Activated gamma-delta T cell treated with anti-CD3 and anti-CD28 coated beads, Interleukin-2, amount 50 U/mL, for 16 hours (primary cell): ENCODE data around the gene RAD51B.

Experiments
- DNase-seq: peaks from one replicate; pipeline ENCODE4 v3.0.0-alpha.2; 2020; ENCODE audit warnings: low read depth

Gene RAD51B

DNA sequence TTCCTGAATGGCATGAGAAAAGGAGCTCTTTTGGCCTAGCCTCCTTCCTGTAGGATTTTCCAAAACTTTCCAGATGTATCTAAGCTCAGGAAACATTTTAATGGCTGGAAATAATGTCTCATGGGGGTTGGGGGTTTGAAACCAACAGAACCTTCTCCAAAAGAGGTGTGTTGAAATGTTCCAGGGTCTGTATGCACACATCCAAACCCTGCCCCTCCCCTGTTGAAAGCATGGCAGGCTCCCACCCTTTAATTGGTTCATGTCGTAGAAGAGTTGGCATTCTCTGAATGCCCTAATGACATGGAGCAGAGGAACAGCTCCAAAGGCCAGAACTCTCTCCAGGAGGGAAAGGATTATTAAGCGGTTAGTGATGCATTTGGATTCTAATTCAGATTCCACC is 620.1 kb downstream of the RAD51B start:
- DNase-seq = no peak

DNA sequence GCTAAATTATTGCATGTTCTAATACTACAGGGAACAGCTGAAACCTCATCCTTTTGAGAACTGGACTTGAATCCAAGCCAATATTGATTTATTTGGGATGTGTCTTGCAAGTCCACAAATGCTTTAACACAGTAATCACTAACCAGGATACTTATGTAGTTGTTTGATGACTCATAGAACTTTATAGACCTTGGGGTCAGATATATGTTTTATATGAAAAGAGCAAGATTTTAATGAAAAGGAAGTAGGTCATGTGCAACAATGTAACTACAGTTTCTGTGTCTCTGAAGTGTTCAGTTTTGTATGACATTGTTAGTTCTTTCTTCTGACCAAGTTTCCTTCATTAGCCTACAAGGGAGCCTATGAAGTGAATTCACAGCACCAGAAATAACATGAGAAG is 621.2 kb downstream of the RAD51B start:
- DNase-seq = no peak

DNA sequence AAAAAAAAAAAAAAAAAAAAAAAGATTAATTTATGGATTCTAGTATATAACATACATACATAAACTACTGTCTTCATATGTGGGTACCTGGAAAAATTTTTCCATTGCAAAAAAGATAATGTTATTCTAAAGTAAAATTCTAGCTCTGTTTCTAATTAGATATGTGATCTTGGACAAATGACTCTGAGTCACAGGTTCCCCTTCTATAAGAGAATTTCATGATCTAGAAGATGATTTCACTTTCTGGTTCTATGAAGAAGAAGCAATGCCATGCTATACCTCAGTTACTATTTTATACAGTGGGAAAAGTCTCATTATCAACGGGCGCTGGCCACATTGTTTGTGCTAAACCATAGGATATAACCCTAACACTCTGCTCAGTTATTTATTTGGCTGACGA is 622.0 kb downstream of the RAD51B start:
- no peak for DNase-seq

DNA sequence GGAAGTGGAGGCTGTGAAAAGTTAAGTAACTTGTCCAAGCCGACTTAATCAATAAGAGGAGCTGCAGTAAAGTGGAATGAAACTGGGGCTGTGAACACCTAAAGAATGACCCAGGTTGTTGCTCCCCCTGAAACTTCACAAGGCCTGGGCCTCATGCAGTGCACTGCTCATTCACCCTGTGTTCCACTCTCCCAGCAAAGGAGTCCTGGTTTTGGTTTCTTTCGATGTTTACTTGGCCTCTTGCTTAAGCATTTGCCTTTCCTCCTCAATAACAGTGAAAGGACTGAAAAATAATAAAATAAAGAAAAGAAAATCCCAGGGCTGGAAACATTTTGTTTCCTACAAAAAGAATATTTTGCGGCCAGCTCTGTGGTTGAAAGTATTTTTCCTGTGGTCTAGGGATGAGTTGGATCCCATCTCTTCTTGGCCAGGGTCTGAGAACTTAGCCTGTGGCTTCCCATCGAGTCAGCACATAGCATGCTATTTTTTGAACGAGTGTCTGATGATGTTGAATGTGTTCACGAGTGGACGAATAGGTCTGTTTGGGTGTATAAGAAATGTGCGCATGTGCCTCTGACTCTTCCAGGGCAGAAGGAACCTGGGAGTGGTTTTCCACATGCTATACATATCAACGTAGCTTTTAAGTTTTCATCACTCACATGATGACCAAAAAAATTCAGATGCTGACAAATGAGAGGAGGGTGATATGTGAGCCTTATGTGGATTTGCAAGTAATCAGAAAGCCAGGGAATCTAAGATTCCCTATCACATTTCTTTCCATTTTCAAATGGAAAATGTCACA is 623.5 kb downstream of the RAD51B start:
- no peak for DNase-seq

DNA sequence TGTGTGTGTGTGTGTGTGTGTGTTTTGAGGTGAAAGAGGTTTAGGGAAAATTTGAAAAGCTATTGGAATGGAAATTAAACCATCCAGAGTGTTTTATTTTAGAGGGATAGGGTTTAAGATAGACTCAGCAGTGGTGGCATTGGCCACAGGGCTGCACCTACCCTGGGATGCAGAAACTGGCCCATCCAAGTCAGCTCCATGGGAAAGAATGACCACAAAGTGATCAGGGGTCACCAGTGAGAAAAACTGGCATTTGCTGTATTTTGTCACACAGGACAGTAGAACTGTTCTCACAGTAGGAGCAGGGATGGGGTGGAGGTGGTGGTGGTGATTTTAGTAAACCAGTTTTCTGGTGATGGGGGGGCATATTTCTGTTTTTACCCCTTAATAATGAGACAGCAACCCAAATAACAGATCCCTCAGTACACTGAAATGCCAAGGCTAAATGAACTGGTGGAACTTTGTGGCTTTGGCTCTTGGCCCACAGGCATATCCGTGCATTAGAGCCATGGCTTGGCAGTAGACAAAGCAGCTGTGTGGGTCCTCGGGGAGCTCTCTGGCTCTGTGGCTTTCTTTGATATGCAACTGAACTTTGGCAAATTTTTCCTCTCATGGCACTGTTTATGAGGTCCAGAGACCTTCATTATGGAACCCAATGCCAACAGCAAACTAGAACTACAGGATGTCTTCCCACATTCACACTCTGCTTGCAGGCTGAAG is 625.0 kb downstream of the RAD51B start:
- no peak for DNase-seq

DNA sequence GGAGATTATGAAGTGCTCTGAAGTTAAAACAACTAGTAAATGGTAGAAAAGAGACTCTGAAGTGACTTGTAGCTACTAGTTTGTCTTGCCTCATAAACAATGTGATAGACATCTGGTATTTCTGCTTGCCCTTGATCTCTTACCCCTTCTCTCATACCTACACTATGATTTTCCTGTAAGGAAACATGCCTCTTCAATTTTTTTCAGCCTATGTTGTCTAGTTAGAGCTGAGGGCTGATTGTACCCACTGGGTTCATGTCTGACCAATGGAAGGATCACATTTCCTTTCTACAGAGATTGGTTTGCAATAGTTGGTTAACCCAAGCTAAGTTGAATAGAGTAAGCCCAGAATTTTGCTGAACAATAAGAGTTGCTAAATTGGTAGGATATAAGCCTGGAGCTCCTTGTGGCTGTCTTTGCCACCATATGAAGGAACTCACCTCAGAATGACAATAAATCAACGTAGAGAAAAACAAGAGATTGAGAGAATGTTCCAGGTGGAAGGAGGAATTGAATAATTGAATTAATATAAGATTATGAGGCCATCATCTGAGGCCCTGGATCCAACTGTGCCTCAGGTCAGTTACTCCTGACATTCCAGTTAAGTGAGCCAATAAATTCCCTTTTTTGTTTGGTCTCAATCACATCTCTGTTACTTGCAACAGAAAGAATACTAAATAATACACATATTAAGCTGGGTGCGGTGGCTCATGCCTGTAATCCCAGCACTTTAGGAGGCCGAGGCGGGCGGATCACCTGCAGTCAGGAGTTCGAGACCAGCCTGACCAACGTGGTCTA is 626.9 kb downstream of the RAD51B start:
- DNase-seq = no peak

DNA sequence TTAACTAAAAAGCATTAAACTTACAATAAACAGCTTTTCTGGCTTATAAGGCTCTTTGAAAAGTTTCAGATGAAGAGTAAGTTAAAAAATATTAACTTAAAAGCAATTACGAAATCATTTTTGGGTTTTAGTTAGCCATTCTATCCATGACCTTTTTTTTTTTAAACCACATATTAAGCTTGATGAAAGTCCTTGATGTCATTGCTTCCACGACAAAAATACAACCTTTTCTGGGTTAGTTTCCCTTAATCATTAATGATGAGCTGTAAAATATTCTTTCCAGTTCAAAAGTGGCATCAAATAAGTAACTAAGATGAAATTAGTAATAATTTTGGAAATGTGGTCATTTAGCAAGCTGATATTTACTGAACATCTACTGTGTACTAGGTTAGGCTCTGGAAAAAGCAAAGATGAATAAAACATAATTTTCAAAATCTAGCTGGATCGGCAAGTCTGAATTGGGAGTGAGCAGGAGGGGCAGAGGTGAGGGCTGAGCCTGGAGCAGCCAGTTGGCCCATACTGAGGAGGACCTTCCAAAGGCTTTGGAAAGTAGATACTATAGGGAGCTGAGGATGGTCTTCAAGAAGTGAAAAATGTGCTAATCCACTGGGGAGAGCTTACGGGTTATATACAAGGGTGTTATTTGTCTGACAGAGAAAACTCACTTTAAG is 628.1 kb downstream of the RAD51B start:
- no peak for DNase-seq

DNA sequence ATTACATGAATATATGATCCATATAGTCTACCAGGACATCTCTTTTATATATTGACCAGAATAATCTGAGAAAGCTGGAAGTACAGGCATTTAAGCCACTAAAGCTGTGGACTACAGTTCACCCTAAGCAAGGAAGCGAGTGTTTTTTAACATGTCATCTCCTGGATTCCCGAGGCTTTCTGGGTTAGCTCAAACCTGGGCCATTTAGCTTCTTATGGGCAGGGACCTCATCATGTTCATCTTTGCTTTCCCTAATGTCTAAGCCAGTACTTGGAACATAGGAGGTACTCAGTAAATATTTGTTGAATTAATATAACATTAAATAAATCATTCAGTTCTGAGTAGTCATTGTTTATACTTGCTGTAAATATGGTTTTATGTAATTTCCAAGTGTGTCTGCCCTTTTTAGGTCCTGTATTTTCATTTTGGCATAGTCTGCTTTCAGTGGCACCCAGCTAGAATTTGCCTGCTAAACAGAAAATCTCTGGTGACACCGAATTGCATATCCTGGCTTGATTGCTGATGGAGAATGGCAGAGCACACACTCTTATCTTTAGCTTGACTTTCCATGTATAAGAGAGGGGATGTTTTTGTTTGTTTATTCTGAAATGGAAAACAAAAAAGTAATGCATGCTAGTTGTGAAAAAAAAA is 628.8 kb downstream of the RAD51B start:
- no peak for DNase-seq

DNA sequence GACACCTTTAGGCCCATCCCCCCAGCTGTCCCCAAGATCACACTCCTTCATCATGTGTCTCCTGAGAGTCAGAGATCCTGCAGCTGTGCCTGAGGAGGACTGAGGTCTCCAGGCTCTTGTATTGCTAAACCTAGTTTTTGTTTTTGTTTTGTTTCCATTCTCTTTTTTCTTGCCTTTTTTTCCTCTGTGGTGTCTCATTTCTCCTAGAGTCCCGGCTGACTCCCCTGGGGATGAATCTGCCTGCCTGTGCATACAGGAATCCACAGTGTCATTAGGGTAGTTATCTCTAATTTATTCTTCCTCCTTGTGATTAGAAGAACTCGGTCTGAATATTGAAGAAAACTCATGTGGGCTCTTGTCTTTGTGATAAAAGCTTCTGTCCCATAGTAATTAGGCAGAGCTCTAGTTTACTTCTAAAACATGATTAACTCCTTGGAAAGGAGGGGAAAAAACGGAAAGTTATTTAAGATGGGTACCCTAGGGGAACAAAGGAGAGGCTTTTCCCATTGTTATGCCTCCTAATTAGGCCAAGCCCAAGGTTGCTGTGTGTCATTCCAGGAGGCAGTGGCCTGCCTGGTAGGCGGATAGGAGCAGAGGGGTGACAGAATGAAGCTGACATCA is 630.1 kb downstream of the RAD51B start:
- DNase-seq = no peak

DNA sequence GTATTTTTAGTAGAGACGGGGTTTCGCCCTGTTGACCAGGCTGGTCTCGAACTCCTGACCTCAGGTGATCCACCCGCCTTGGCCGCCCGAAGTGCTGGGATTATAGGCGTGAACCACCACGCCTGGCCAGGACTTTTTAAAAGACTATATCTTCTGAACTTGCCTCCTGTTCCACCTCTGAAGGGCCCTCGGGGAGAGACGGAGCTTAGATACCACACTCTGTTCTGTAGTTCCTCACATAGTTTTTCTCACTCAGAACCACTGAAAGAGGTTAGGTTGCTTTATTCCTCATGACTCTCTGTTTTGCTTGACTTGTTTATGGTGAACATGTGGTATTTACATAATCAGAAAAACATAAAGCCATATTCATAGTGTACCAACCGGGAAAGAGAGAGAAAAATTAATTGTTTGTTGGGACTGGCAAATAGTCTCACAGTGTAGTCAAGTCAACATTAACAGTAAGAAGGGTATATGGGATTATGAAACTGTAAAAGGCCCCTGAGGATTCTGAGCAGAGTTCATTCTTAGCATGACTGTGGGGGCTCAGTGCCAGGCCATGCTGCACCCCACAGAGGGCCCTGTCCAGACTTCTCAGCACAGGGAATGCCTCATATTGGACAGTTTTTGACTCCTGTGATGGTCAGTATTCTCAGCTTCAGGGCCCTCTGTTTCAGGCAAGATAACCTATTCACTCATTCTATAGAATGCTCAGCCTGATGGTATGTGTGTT is 631.0 kb downstream of the RAD51B start:
- DNase-seq = no peak

DNA sequence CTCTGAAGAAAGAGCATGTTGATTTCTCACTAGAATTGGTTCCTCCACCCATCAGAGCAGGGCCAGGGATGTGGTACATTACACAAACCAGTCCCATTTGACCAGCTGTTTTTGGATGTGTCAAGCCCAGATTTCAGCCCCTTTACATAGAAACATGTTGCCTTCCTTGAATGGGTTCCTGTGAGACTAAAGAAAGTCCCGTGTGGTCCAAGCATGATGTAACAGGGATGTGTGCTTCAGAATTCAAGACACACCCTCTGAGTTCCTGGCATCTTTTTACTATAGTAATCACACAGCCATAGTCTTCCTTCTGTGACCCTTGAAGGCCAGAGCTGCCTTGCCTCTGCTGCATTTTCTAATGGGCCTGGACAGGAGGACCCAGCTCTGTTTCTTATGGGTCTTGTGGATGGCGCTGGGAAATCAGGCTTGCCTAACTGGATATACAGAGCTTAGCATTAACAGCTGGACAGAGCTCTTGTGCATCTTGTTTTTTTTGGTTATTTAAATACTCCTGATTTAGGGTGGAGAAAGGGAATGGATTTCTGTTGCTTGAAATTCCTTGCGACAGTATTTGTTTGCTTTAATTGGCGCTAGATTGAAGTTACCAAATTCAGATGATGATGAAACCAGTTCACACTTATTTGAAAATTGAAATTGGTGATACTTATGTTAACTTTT is 632.3 kb downstream of the RAD51B start:
- DNase-seq = no peak

DNA sequence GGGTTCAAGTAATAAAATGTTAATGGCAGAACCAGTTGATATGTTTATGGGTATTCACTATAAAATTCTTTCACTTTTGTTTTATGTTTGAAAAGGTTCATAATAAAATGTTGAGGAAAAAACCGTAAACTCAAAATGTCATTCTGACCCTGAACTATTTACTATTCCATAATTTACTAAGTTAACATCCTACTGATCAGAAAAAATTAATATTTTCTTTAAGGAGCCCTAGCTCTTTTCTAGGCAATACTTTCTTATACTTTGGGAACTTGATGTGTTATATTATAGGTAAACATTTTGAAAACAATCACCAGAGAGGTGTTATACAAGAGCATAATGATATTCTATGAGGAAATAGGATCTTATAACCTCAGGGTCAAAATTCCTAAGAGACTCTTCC is 638.7 kb downstream of the RAD51B start:
- DNase-seq = no peak

DNA sequence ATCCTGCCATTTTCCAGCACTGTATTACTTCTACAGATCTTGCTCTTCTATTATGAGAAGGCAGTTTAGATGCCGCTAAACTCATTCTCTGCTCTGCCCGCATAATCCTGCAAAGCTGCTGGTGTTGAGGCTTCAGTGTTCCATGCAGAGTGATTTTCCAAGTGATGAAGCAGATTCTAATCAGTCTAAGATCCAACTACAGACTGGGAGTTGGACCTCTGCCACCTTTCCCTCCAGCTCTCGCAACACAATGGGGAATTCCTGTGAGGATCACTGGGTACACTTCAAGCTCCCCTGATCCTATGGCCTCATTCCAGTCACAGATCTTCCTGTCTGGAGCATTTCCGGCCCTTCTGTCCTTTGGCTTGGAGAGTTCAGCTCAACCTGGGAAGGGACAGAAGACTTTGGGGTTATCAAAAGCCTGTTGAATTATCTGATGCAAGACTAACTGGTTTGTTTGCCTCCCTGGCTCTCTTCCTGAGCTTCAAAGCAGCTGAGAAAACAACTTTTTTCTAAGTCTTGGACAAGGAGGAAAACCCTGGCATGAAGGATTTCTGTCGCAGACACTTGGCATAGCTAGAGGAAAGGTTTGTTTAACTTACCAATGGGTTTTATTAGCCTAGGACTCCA is 639.4 kb downstream of the RAD51B start:
- no peak for DNase-seq

DNA sequence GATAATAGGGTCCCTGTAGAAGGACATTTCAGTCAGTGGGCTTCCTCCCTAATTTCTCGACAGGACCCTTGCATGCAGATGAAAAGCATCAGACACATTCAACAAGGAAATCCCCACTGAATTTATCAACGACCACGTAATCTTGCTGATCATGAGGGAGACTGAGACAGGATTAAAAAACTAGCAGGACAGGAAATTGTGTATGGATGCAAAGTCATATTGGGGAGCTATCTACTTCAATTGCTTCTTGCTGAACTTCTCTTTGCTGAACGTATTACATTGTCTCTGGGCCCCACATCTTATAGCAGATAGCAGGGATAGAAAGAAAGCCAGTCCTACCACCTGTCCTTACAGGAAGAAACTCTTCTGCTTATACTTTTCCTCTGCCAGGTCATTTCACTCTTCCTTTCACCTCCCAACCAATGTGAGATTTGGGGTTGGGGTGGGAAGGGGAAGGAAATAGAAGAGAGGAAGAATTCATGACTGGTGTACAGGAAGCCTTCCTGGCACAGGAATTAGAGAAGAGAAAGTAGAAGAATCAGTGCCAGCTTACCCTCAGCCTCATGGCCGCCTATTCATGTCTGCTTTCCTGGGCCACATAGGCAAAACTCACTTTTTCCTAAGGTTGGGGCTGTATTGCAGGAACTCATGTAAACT is 640.0 kb downstream of the RAD51B start:
- DNase-seq = no peak

DNA sequence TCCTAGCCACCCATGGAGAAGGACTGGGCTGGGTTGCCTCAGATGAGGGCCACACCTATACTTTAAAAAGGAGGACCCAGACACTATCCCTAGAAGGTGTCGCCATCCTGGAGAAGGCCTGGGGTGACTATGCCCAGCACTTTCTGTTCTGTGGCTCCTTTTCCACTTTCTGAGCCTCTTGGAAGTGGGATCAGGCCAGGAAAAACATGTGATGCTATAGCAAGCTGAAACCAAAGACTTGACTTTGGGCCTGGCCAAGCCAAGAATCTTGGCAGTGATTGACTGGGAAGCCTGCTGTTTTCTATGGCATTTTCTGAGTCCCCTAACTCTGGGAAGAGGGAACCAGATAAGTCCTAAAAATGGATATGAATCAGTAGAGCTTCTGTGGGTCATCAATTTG is 641.0 kb downstream of the RAD51B start:
- DNase-seq = no peak

DNA sequence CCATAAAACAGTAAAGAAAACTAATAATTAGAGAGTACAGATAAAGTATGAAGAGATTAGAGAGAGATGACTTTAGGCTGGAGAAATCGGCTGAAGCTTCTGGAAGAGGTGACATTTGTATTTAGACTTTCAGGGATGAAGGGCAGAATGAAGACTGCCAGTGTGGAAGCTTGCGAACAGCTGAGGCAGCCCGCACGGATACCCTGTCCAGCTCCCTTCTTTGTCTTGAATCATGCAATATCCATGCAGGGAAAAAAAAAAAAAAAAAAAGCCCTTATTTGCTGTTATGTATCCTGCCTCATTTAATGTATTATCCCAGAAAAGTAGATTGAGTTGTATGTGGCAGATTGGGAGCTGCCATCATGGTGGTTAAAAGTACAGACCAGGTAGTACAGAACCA is 641.5 kb downstream of the RAD51B start:
- DNase-seq = no peak

DNA sequence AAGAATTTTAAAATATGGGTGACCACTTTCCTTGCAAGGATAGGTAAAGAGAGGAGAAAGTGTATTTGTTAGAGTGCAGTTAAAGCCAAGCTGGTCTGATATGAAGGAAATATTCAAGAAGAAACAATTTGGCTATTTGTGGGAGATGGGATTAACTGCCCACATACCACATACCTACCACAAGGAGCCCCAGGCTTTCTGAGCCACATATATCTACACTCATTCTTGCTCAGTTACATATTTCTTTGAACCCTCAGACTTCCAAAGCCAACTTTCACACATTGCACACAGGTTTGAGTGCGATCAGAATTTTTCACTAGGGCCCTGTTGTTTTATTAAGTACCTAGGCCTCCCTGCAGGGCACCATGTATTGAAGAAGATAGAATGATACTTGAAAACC is 643.1 kb downstream of the RAD51B start:
- DNase-seq = no peak

DNA sequence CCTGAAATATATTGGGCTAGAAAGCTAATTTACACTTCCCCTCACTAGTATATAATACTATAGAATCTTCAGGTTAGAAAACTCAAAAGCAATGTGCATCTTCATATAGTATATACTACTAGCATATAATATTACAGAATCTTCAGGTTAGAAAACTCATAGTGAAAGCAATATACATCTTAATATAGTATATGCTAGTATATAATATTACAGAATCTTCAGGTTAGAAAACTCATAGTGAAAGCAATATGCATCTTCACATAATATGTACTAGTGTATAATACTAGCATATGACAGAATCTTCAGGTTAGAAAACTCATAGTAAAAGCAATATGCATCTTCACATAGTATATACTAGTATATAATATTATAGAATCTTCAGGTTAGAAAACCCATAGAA is 643.7 kb downstream of the RAD51B start:
- DNase-seq = no peak
